ENCODE measurements around the gene KRT6B.

DNA sequence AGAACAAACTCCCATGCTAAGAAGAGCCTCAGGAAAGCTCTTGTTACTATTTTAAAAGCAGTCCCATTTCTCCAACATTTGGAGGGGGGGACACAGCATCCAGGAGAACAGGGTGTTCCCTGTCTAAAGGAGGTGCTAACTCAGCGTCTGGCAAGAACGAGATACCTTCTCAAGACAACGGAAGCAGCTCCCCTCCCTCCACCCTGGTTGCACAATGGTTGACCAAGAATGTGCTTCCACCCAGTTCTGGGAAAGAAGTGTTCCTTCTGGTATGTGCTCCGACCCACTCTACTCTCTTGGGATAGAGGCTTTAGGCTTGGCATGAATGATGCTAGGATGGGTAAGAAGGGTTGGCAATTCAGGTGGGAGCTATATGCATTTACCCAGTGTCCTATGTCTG is 42.6 kb upstream of the KRT6B start:
- TF ChIP-seq POLR2A (IDR thresholded peaks at IDR 0.05; ENCODE audit: low read length) (no peak), GATA1 (IDR thresholded peaks at IDR 0.05; ENCODE audit: low read depth, low read length) (no peak)
